Loucy (cell line): Measurements from ENCODE around the gene SSUH2.

Source experiments
- H2AFZ ChIP-seq: fragments of 200-600 bp; sonication (generic); 2 replicates; pipeline ENCODE4 v1.6.0; 2016; ENCODE audit warnings: antibody characterized with exemption, mild to moderate bottlenecking, low read length, moderate library complexity
- H3F3A ChIP-seq: fragments of 200-600 bp; 2 replicates; pipeline ENCODE4 v1.6.0; 2016; ENCODE audit warnings: antibody characterized with exemption, low read depth, mild to moderate bottlenecking
- H3K27me3 ChIP-seq: fragments of 200-600 bp; sonication (generic); 2 replicates; pipeline ENCODE4 v1.6.1; 2014; ENCODE audit warnings: low read length, mild to moderate bottlenecking; ENCODE audit not compliant: insufficient read depth, poor library complexity, severe bottlenecking
- H3K36me3 ChIP-seq: fragments of 200-600 bp; sonication (generic); 2 replicates; pipeline ENCODE4 v1.6.1; 2016; ENCODE audit warnings: low read length; ENCODE audit not compliant: insufficient read depth
- H3K4me1 ChIP-seq: fragments of 200-600 bp; sonication (generic); 2 replicates; pipeline ENCODE4 v1.5.1; 2014; ENCODE audit warnings: low read length, mild to moderate bottlenecking; ENCODE audit not compliant: insufficient read depth, poor library complexity, severe bottlenecking
- H3K4me2 ChIP-seq: fragments of 200-600 bp; sonication (generic); 2 replicates; pipeline ENCODE4 v1.6.0; 2014; ENCODE audit warnings: antibody characterized with exemption, low read length, low read depth, mild to moderate bottlenecking; ENCODE audit not compliant: poor library complexity, severe bottlenecking
- H3K4me3 ChIP-seq: fragments of 200-600 bp; sonication (generic); 2 replicates; pipeline ENCODE4 v1.5.1; 2014; ENCODE audit warnings: low read length, mild to moderate bottlenecking, mixed read lengths; ENCODE audit not compliant: poor library complexity, severe bottlenecking
- H3K79me2 ChIP-seq: fragments of 200-600 bp; sonication (generic); 2 replicates; pipeline ENCODE4 v1.6.1; 2014; ENCODE audit warnings: low read length; ENCODE audit not compliant: insufficient read depth
- H3K9ac ChIP-seq: fragments of 200-600 bp; sonication (generic); 2 replicates; pipeline ENCODE4 v1.6.0; 2014; ENCODE audit warnings: mild to moderate bottlenecking, low read depth, low read length, moderate library complexity; ENCODE audit not compliant: poor library complexity, severe bottlenecking
- H3K9me2 ChIP-seq: fragments of 200-600 bp; sonication (generic); replicated peaks from 2 replicates; pipeline ENCODE4 v1.6.1; 2016; ENCODE audit warnings: low read depth, low read length, mixed read lengths
- H3K9me3 ChIP-seq: fragments of 200-600 bp; sonication (generic); 2 replicates; pipeline ENCODE4 v1.6.1; 2014; ENCODE audit warnings: mild to moderate bottlenecking, antibody characterized with exemption, low read length, low read depth; ENCODE audit not compliant: insufficient read depth
- H4K20me1 ChIP-seq: fragments of 200-600 bp; sonication (generic); 2 replicates; pipeline ENCODE4 v1.6.0; 2014; ENCODE audit warnings: antibody characterized with exemption, low read length, mild to moderate bottlenecking; ENCODE audit not compliant: insufficient read depth, poor library complexity, severe bottlenecking
- CTCF ChIP-seq: fragments of 200-600 bp; sonication (generic); conservative IDR thresholded peaks from 2 replicates; pipeline ENCODE4 v1.5.1; 2014; ENCODE audit warnings: mild to moderate bottlenecking, antibody characterized with exemption, low read length
- EZH2phosphoT487 ChIP-seq: fragments of 200-600 bp; IDR thresholded peaks from 2 replicates; pipeline ENCODE4 v1.6.1; 2018; ENCODE audit warnings: antibody characterized with exemption, mild to moderate bottlenecking, moderate library complexity, borderline replicate concordance

The SSUH2 gene

GRCh38 chr3:8635631-8636030 lies 9.0 kb downstream of the SSUH2 start:
- Histone ChIP-seq H3K9me3 (no peaks in the 10 kb centered on the region), H4K20me1 (no peaks in the 10 kb centered on the region), H3K4me2 (no peak overlapping the region), H3K27me3 (no peaks in the 10 kb centered on the region), H3F3A (no peaks in the 10 kb centered on the region), H3K79me2 (no peaks in the 10 kb centered on the region), H3K4me1 (no peaks in the 10 kb centered on the region), H3K4me3 (no peak overlapping the region), H3K36me3 (no peaks in the 10 kb centered on the region), H3K9me2 (no peaks in the 10 kb centered on the region), H2AFZ (no peak overlapping the region), H3K9ac (no peak overlapping the region)
- TF ChIP-seq CTCF (peak; percentile 32; the same call in 1 of the 2 replicates), EZH2phosphoT487 (no peak)

GRCh38 chr3:8635125-8635524 lies 9.5 kb downstream of the SSUH2 start:
- Histone ChIP-seq H4K20me1 (no peaks in the 10 kb centered on the region), H3K27me3 (no peaks in the 10 kb centered on the region), H2AFZ (no peak overlapping the region), H3K9me2 (no peaks in the 10 kb centered on the region), H3K9me3 (no peaks in the 10 kb centered on the region), H3K79me2 (no peaks in the 10 kb centered on the region), H3F3A (no peaks in the 10 kb centered on the region), H3K4me3 (no peak overlapping the region), H3K4me1 (no peaks in the 10 kb centered on the region), H3K4me2 (no peak overlapping the region), H3K36me3 (no peaks in the 10 kb centered on the region), H3K9ac (no peak overlapping the region)
- TF ChIP-seq CTCF = no peak
- no peak for TF ChIP-seq EZH2phosphoT487

GRCh38 chr3:8632402-8633237 lies 12.0 kb downstream of the SSUH2 start:
- Histone ChIP-seq H3K4me1 (no peaks in the 10 kb centered on the region), H3K4me3 (no peak overlapping the region), H2AFZ (no peak overlapping the region), H3K27me3 (no peaks in the 10 kb centered on the region), H3F3A (no peaks in the 10 kb centered on the region), H3K9me2 (no peaks in the 10 kb centered on the region), H4K20me1 (no peaks in the 10 kb centered on the region), H3K9me3 (no peaks in the 10 kb centered on the region), H3K36me3 (no peaks in the 10 kb centered on the region), H3K9ac (no peak overlapping the region), H3K4me2 (no peak overlapping the region), H3K79me2 (no peaks in the 10 kb centered on the region)
- TF ChIP-seq EZH2phosphoT487 (no peak), CTCF (no peak)
